HepG2 (cell line): ENCODE results near the gene UBAP1L. TPM values are rescaled to one million over a fixed set of nuclear protein-coding genes. Genes with fewer than 3 reads are reported as not detected.
"Not testable (repeated sequence)": the region's sequence is repeated elsewhere in the genome, so short reads cannot be mapped to it uniquely, and the experiment has no call there.

ENCODE experiments used
- ATAC-seq: fragments of 200-7000 bp; cut with Tn5 transposase; 3 replicates; pipeline ENCODE4 v1.9.1; 2020; ENCODE audit warnings: mild to moderate bottlenecking, moderate library complexity
- BruUV-seq: library from RNA; stranded (reverse); fragments of 400-500 nt; replicated peaks from 2 replicates; lab custom pipeline; 2021; lab: Mats Ljungman, UMichigan
- CTCF ChIA-PET: fragments of 300-600 bp; formaldehyde crosslinking; extraction: SDS; loops from one replicate; lab custom pipeline; 2021; ENCODE audit warnings: low total read pairs, inconsistent platforms, low intra/inter-chr PET ratio; lab: Yijun Ruan, JAX
- POLR2A ChIA-PET: fragments of 350-600 bp; sonication (Branson Sonifier 250); formaldehyde crosslinking; loops from one replicate; lab custom pipeline; 2020; ENCODE audit warnings: antibody characterized with exemption, inconsistent platforms; lab: Yijun Ruan, JAX
- DNase-seq: peaks from one replicate; pipeline ENCODE4 v3.0.0-alpha.2; 2015; ENCODE audit warnings: low spot score
- FAIRE-seq: peaks from 3 replicates; lab custom pipeline; 2011; peaks lifted over from hg19 to GRCh38; lab: Jason Lieb, UNC
- H2AFZ ChIP-seq: one replicate; pipeline ENCODE4 v1.6.1; 2011; ENCODE audit warnings: low read length, inconsistent platforms
- H3K27ac ChIP-seq: fragments of 300-600 bp; 3 replicates; pipeline ENCODE4 v1.8.0; 2011; ENCODE audit warnings: mixed run types, mild to moderate bottlenecking, mixed read lengths, low read length, inconsistent platforms; ENCODE audit not compliant: insufficient read depth; ENCODE audit errors: extremely low read length
- H3K27me3 ChIP-seq, 2 experiments: fragments of 200-600 bp in 1 of 2; 2 replicates in 1 of 2; 3 replicates in 1 of 2; pipeline versions ENCODE4 v1.6.0 to v1.8.0; 2011; ENCODE audit warnings: low read length in 2 of 2, mild to moderate bottlenecking in 2 of 2, moderate library complexity in 2 of 2, inconsistent platforms in 1 of 2; ENCODE audit not compliant: insufficient read depth in 2 of 2, control insufficient read depth in 1 of 2
- H3K36me3 ChIP-seq, 2 experiments: fragments of 200-600 bp in 1 of 2; replicated peaks in 1 of 2; 2 replicates in 1 of 2; 3 replicates in 1 of 2; pipeline versions ENCODE4 v1.5.1 to v1.8.0; 2011; ENCODE audit warnings: low read length in 2 of 2, inconsistent platforms in 1 of 2; ENCODE audit not compliant: insufficient read depth in 2 of 2, control insufficient read depth in 1 of 2
- H3K4me1 ChIP-seq: 2 replicates; pipeline ENCODE4 v1.5.1; 2012; ENCODE audit warnings: low read length, inconsistent platforms; ENCODE audit not compliant: insufficient read depth
- H3K4me2 ChIP-seq: 2 replicates; pipeline ENCODE4 v1.6.0; 2011; ENCODE audit warnings: low read depth, low read length, inconsistent platforms
- H3K4me3 ChIP-seq, 3 experiments: fragments of 200-600 bp in 1 of 3; sonication (generic), shearing (Covaris generic) in 1 of 3; replicated peaks in 1 of 3; 2 replicates each; pipeline ENCODE4 v1.5.1; 2011 to 2016; ENCODE audit warnings: low read length in 3 of 3, inconsistent platforms in 2 of 3, low read depth in 2 of 3, mild to moderate bottlenecking in 2 of 3, control low read depth in 1 of 3, mixed read lengths in 1 of 3; ENCODE audit not compliant: insufficient read depth in 1 of 3
- H3K79me2 ChIP-seq: one replicate; pipeline ENCODE4 v1.6.1; 2011; ENCODE audit warnings: low read length, inconsistent platforms; ENCODE audit not compliant: insufficient read depth
- H3K9ac ChIP-seq: 2 replicates; pipeline ENCODE4 v1.6.0; 2011; ENCODE audit warnings: mild to moderate bottlenecking, low read depth, low read length, inconsistent platforms; ENCODE audit not compliant: insufficient read depth
- H3K9me3 ChIP-seq: 2 replicates; pipeline ENCODE4 v1.5.1; 2012; ENCODE audit warnings: mild to moderate bottlenecking, low read length
- H4K20me1 ChIP-seq: 2 replicates; pipeline ENCODE4 v1.6.0; 2011; ENCODE audit warnings: inconsistent platforms, mild to moderate bottlenecking, low read length, moderate library complexity; ENCODE audit not compliant: insufficient read depth
- KDM2A ChIP-seq: sonication (generic); formaldehyde crosslinking; IDR thresholded peaks from 2 replicates; pipeline ENCODE4 v1.4.0; 2020; ENCODE audit warnings: low read depth, missing genetic modification reagents, borderline replicate concordance
- RBM39 ChIP-seq: fragments of 200-400 bp; formaldehyde crosslinking; IDR thresholded peaks from one replicate; pipeline ENCODE4 v1.6.1; 2018; ENCODE audit warnings: antibody characterized with exemption, mild to moderate bottlenecking, low read depth, low read length; ENCODE audit not compliant: poor library complexity, severe bottlenecking
- REXO4 ChIP-seq: sonication (generic); formaldehyde crosslinking; IDR thresholded peaks from 2 replicates; pipeline ENCODE4 v1.8.0; 2022; ENCODE audit warnings: missing genetic modification reagents, mild to moderate bottlenecking, borderline replicate concordance
- ZSCAN21 ChIP-seq: sonication (generic); formaldehyde crosslinking; IDR thresholded peaks from 2 replicates; pipeline ENCODE4 v1.8.0; 2022; ENCODE audit warnings: mild to moderate bottlenecking, missing genetic modification reagents, moderate library complexity, borderline replicate concordance
- WGBS: methylation state at CpG from one replicate; pipeline ENCODE4 v1.1.6; 2017; ENCODE audit warnings: low lambda C conversion rate; 5-methylcytosine and 5-hydroxymethylcytosine counted together
- in situ Hi-C: cut with HindIII; loops from 2 replicates; pipeline ENCODE4 v1.10.0; 2017; ENCODE audit warnings: low pct_unique_long_range_greater_than_20kb; ENCODE audit not compliant: extremely low pct_ligation_motif_present
- intact Hi-C: fragments of 100-400 bp; cut with micrococcal nuclease; formaldehyde crosslinking; loops from one replicate; pipeline ENCODE4 v1.10.0; 2022; ENCODE audit not compliant: unreplicated experiment
- polyA plus RNA-seq, 8 experiments: library from polyadenylated mRNA; depleted of rRNA in 3 of 8; stranded (reverse) in 7 of 8; unstranded in 1 of 8; fragments of >200 nt; fragmentation: Illumina TruSeq in 4 of 8; extraction: Trizol in 4 of 8; gene quantifications; 2 replicates each; pipeline versions ENCODE4 v1.2.1 to v1.2.3, GENCODE V29; 2011 to 2016; ENCODE audit warnings: low read depth in 4 of 8, missing spikeins in 1 of 8, mixed read lengths in 1 of 8; ENCODE audit not compliant: insufficient read depth in 1 of 8
- total RNA-seq, 5 experiments: library from RNA; depleted of rRNA; stranded (reverse); fragments of >200 nt; fragmentation: Illumina TruSeq; extraction: Trizol; gene quantifications; 2 replicates each; pipeline ENCODE4 v1.2.3, GENCODE V29; 2016; ENCODE audit warnings: low read depth in 1 of 5

Gene UBAP1L
- total and polyA plus RNA-seq, 2 of the 13 experiments (the other 11 are each of a cell fraction or from before 2014, with no cell fraction given) = 0.86 to 1.4 TPM

GRCh38 chr15:65094294-65094995, 20.6 kb downstream of the UBAP1L start:
- BruUV-seq = no TSS peak
- intact Hi-C loops (no loop called here), in situ Hi-C loops (no loop called here)
- Histone ChIP-seq H3K4me2 (0 out of 2 replicates have a peak overlapping the region, but pooled peaks have one; percentile 29), H3K27ac (no peak overlapping the region), H3K4me1 (peaks cover 38% of the 10 kb centered on the region), H3K9me3 (no peaks in the 10 kb centered on the region), H4K20me1 (no peaks in the 10 kb centered on the region), H3K36me3 (peaks cover 3 to 5% of the 10 kb centered on the region in 2 experiments; a peak in 3 of 5 replicates), H2AFZ (no peak overlapping the region), H3K9ac (no peak overlapping the region), H3K79me2 (no peaks in the 10 kb centered on the region), H3K27me3 (no peaks in the 10 kb centered on the region), H3K4me3 (peak overlapping the region in 1 of 3 experiments; percentile 7; a peak in 1 of 6 replicates)
- DNase-seq (no peak), ATAC-seq (peak; percentile 48), FAIRE-seq (no peak)
- TF ChIP-seq KDM2A (0 out of 2 replicates have a peak, but pooled peaks have one; percentile 22), RBM39 (peak; percentile 50), REXO4 (no peak), ZSCAN21 (CRISPR knock-in tag) (0 out of 2 replicates have a peak, but pooled peaks have one; percentile 21)
- WGBS = 61% methylated on average over 12 of the region's 14 CpGs
- POLR2A ChIA-PET = interaction anchor here (0.7 to 1.5 kb wide), 3 partner anchors 10 to 50 kb away, joined by 3 read pairs; no protein-coding TSS in a partner anchor
- CTCF ChIA-PET = no interaction called here

DNA sequence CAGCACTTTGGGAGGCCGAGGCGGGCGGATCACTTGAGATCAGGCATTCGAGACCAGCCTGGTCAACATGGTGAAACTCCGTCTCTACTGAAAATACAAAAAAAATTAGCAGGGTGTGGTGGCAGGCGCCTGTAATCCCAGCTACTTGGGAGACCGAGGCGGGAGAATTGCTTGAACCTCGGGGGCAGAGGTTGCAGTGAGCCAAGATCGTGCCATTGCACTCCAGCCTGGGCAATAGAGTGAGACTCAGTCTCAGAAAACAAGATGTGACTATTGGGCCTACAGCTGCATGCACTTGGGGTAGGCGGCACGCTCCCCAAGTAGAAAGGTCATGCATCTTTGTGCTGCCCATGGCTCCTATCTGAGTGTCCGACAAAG, 21.2 kb downstream of the UBAP1L start:
- DNase-seq, ATAC-seq, FAIRE-seq, H3K79me2 ChIP-seq, H3K4me3 ChIP-seq, H3K36me3 ChIP-seq, H3K27ac ChIP-seq, CTCF ChIA-PET, BruUV-seq, intact Hi-C loops, H3K4me2 ChIP-seq, H3K27me3 ChIP-seq, H2AFZ ChIP-seq, H3K9me3 ChIP-seq, H3K9ac ChIP-seq, in situ Hi-C loops, H4K20me1 ChIP-seq: not testable (repeated sequence)
- POLR2A ChIA-PET = interaction anchor here (0.7 to 1.2 kb wide), 2 partner anchors 35 to 50 kb away, joined by 3 read pairs; no protein-coding TSS in a partner anchor
- H3K4me1 ChIP-seq = peaks cover 45% of the 10 kb centered on the region
- 84% methylated on average over 13 of the region's 13 CpGs for WGBS
